ENCODE measurements around the gene C20orf204.

Gene C20orf204

DNA sequence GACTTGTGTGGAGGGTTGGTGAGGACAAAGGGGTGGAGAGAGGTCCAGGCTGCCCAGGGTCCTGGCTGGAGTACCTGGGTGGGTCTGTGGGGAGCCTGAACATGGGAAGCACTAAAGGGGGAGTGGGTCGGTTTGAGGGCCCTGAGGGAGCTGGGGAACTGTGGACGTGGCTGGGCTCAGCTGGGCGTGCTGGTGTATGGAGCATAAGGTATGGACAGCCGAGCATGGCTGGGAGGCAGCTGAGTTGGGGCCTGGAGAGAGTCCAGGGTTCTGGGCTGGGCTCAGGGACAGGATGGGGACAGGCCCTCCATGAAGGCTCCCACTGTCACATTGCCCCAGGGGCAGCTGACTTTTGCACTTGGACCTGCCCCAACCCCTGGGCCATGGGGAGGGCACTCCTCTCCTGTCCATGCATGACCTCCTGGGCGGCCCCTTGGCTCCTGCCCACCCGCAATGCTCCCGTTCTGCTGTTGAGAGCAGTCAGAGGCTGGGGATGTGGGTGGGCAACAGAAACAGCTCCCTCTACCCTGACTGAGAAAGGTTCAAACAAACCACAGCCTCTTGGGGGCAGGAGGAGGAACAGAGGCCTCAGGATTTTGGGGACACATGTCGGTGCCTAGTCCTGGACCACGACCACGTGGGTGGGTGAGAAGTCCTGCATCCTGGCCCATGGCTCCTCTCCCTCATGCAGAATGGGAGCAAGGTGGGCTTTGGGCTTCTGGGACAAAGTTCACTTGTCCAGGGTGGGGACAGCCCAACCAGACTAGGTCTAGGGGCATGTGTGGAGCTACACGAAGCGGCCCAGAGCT lies 4.5 kb downstream of the C20orf204 start:
- Histone ChIP-seq H3K4me1 (ENCODE audit: control insufficient read depth, low read depth, low read length) (peaks cover 2% of the 10 kb centered on the region), H3K4me2 (ENCODE audit: low read length) (no peak overlapping the region), H3K18ac (ENCODE audit: low read length) (no peak overlapping the region), H3K79me1 (ENCODE audit: low read length) (no peaks in the 10 kb centered on the region), H3K27me3 (ENCODE audit: insufficient read depth, low read length, poor library complexity) (peaks cover 10% of the 10 kb centered on the region), H2BK120ac (ENCODE audit: low read depth, low read length) (no peak overlapping the region), H4K8ac (ENCODE audit: low read depth, low read length) (no peak overlapping the region), H2AK5ac (ENCODE audit: low read length) (no peak overlapping the region), H3K9ac (ENCODE audit: low read length) (no peak overlapping the region), H2BK15ac (replicated peaks; ENCODE audit: low read depth) (no peak overlapping the region), H2BK5ac (ENCODE audit: low read length) (no peak overlapping the region), H3K79me2 (ENCODE audit: control insufficient read depth, insufficient read depth, low read length) (no peaks in the 10 kb centered on the region), H3K36me3 (ENCODE audit: control insufficient read depth, insufficient read depth, low read length) (no peaks in the 10 kb centered on the region), H3K4ac (ENCODE audit: low read depth, low read length) (no peak overlapping the region), H4K5ac (ENCODE audit: low read length) (no peak overlapping the region), H3K27ac (ENCODE audit: low read depth, low read length) (no peak overlapping the region), H3K23ac (ENCODE audit: low read length) (no peak overlapping the region), H3K56ac (ENCODE audit: low read length) (no peak overlapping the region), H3K4me3 (ENCODE audit: low read length) (no peak overlapping the region)
- WGBS (ENCODE audit: extremely low coverage, insufficient coverage, low lambda C conversion rate), result no CpG with 5 or more reads among the region's 12 CpGs
- DNase-seq, result no peak

DNA sequence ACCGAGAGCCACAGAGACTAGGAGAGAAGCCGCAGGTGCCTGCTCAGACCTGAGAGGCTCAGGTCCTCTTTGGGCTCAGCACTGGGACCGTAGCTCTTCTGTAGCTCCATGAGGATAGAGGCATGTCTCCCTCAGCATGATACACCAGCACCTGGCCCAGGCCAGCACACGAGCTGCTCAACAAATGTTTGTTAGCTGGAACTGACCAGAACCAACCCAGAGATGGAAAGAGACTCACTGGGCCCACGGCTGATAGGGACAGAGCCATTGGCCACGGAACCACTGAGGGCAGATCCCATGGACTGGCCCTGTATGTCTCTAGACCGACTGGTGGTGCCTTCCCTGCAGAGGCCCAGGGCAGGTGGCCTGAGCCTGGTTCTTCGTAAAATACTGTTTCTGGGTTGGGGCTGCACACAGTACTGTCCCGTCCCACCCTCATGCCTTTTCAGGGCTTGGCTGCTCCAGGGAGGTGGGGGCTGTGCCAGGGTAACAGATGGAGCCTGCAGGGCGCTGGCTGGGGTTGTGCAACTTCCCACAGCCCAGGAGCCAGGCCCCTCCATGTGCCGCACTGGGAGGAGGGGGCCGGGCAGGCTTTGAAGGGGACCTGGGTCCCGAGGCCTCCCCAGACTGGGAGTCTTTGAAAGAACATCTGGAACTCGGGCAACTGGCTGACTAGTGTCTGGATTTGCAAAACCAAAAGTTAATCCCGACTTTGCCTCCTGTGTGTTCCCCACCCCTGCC lies 5.2 kb downstream of the C20orf204 start:
- Histone ChIP-seq H3K27ac (ENCODE audit: low read depth, low read length) (no peak overlapping the region), H3K23ac (ENCODE audit: low read length) (no peak overlapping the region), H3K4me3 (ENCODE audit: low read length) (no peak overlapping the region), H2BK15ac (replicated peaks; ENCODE audit: low read depth) (no peak overlapping the region), H3K79me1 (ENCODE audit: low read length) (no peaks in the 10 kb centered on the region), H3K36me3 (ENCODE audit: control insufficient read depth, insufficient read depth, low read length) (no peaks in the 10 kb centered on the region), H4K5ac (ENCODE audit: low read length) (no peak overlapping the region), H3K79me2 (ENCODE audit: control insufficient read depth, insufficient read depth, low read length) (no peaks in the 10 kb centered on the region), H3K4me2 (ENCODE audit: low read length) (no peak overlapping the region), H3K9ac (ENCODE audit: low read length) (no peak overlapping the region), H3K4me1 (ENCODE audit: control insufficient read depth, low read depth, low read length) (peaks cover 4% of the 10 kb centered on the region), H2BK120ac (ENCODE audit: low read depth, low read length) (no peak overlapping the region), H3K18ac (ENCODE audit: low read length) (no peak overlapping the region), H2AK5ac (ENCODE audit: low read length) (no peak overlapping the region), H4K8ac (ENCODE audit: low read depth, low read length) (no peak overlapping the region), H3K27me3 (ENCODE audit: insufficient read depth, low read length, poor library complexity) (peaks cover 10% of the 10 kb centered on the region), H2BK5ac (ENCODE audit: low read length) (no peak overlapping the region), H3K56ac (ENCODE audit: low read length) (peak overlapping the region; percentile 3), H3K4ac (ENCODE audit: low read depth, low read length) (no peak overlapping the region)
- no peak for DNase-seq
- no CpG with 5 or more reads among the region's 15 CpGs for WGBS (ENCODE audit: extremely low coverage, insufficient coverage, low lambda C conversion rate)

DNA sequence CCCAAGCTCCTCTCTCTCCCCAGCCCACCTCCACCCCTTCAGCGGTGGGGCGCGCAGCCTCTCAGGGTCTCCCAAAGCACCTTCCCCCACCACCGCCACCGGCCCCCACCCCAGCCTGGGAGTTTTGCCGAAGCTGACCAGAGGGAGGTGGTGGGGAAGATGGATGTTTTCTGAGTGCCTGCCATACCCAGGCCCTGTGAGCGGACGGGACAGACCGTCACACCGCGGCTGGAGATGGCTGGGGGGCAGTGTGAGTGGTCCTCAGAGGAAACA lies 5.7 kb downstream of the C20orf204 start:
- DNase-seq, result no peak
- Histone ChIP-seq H2AK5ac (ENCODE audit: low read length) (no peak overlapping the region), H3K4me1 (ENCODE audit: control insufficient read depth, low read depth, low read length) (peaks cover 2% of the 10 kb centered on the region), H4K8ac (ENCODE audit: low read depth, low read length) (no peak overlapping the region), H3K27me3 (ENCODE audit: insufficient read depth, low read length, poor library complexity) (peaks cover 10% of the 10 kb centered on the region), H2BK120ac (ENCODE audit: low read depth, low read length) (no peak overlapping the region), H4K5ac (ENCODE audit: low read length) (no peak overlapping the region), H3K79me1 (ENCODE audit: low read length) (no peaks in the 10 kb centered on the region), H3K27ac (ENCODE audit: low read depth, low read length) (no peak overlapping the region), H3K79me2 (ENCODE audit: control insufficient read depth, insufficient read depth, low read length) (no peaks in the 10 kb centered on the region), H2BK15ac (replicated peaks; ENCODE audit: low read depth) (no peak overlapping the region), H2BK5ac (ENCODE audit: low read length) (no peak overlapping the region), H3K4me3 (ENCODE audit: low read length) (no peak overlapping the region), H3K4ac (ENCODE audit: low read depth, low read length) (no peak overlapping the region), H3K9ac (ENCODE audit: low read length) (no peak overlapping the region), H3K18ac (ENCODE audit: low read length) (no peak overlapping the region), H3K56ac (ENCODE audit: low read length) (peak overlapping the region; percentile 58), H3K4me2 (ENCODE audit: low read length) (peak overlapping the region; percentile 32), H3K23ac (ENCODE audit: low read length) (no peak overlapping the region), H3K36me3 (ENCODE audit: control insufficient read depth, insufficient read depth, low read length) (no peaks in the 10 kb centered on the region)
- WGBS (ENCODE audit: extremely low coverage, insufficient coverage, low lambda C conversion rate), result no CpG with 5 or more reads among the region's 11 CpGs

DNA sequence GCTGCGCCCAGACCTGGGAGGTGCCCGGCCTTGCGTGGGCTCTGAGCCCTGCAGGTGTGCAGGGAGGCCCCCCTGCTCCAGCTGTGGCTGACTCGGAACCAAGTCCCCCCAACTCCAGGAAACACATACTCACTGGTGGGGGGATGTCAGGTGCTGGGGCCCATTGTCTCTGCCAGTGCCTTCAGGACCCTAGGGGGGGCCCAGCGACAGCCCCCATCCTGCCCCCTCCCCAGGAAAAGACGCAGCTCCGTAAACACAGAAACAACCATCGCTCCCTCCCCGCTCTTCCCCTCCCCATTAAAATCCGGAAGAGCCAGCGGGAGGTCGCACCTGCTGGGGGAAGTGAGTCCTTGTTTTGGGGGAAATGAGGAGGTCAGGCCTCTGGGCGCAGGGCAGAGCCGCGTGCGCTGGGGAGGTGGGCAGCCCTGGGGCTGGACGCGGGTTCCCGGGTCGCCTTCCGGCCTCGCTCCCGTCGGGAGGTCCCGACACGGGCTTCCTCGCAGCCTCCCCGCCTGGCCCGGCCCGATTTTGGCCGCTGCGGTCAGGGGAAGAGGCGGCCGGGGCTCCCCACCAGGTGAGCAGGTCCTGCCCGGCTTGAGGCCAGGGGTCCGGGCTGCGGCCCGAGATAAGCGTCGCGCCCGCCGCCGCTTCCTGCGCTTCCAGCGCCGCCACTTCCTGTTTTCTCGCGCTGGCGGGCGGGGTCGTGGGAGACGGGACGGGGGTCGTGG lies 6.2 kb downstream of the C20orf204 start:
- Histone ChIP-seq H3K23ac (ENCODE audit: low read length) (peak overlapping the region; percentile 80), H3K79me1 (ENCODE audit: low read length) (no peaks in the 10 kb centered on the region), H2BK5ac (ENCODE audit: low read length) (no peak overlapping the region), H3K4me2 (ENCODE audit: low read length) (peak overlapping the region; percentile 32), H3K79me2 (ENCODE audit: control insufficient read depth, insufficient read depth, low read length) (no peaks in the 10 kb centered on the region), H3K4me1 (ENCODE audit: control insufficient read depth, low read depth, low read length) (peaks cover 2% of the 10 kb centered on the region), H2AK5ac (ENCODE audit: low read length) (no peak overlapping the region), H3K27me3 (ENCODE audit: insufficient read depth, low read length, poor library complexity) (peaks cover 10% of the 10 kb centered on the region), H4K8ac (ENCODE audit: low read depth, low read length) (no peak overlapping the region), H3K9ac (ENCODE audit: low read length) (peak overlapping the region; percentile 58), H3K56ac (ENCODE audit: low read length) (peak overlapping the region; percentile 58), H3K4ac (ENCODE audit: low read depth, low read length) (no peak overlapping the region), H2BK15ac (replicated peaks; ENCODE audit: low read depth) (no peak overlapping the region), H3K36me3 (ENCODE audit: control insufficient read depth, insufficient read depth, low read length) (no peaks in the 10 kb centered on the region), H4K5ac (ENCODE audit: low read length) (no peak overlapping the region), H3K18ac (ENCODE audit: low read length) (peak overlapping the region; percentile 51), H2BK120ac (ENCODE audit: low read depth, low read length) (no peak overlapping the region), H3K27ac (ENCODE audit: low read depth, low read length) (no peak overlapping the region), H3K4me3 (ENCODE audit: low read length) (no peak overlapping the region)
- WGBS (ENCODE audit: extremely low coverage, insufficient coverage, low lambda C conversion rate), result no CpG with 5 or more reads among the region's 55 CpGs
- DNase-seq, result no peak

DNA sequence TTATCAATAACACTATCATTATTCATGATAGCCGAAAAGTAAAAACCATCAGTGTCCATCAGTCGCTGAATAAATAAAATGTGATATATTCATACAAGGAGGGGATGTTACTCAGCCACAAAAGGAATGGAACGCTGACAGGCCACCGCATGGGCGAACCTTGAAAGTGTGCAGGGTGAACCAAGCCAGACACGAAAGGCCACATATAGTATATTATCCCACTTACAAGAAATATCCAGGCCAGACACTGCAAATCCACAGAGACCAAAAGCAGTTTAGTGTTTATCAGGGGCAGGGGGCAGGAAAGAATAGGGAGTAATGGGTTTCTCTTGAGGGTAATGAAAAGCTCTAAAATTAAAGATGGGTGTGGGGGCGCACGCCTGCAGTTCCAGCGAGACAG lies 7.8 kb downstream of the C20orf204 start:
- no peak overlapping the region for H3K4me2 ChIP-seq (ENCODE audit: low read length)
- no peak overlapping the region for H2AK5ac ChIP-seq (ENCODE audit: low read length)
- H3K4ac ChIP-seq (ENCODE audit: low read depth, low read length), result no peak overlapping the region
- H2BK120ac ChIP-seq (ENCODE audit: low read depth, low read length), result no peak overlapping the region
- no peak overlapping the region for H3K18ac ChIP-seq (ENCODE audit: low read length)
- H3K36me3 ChIP-seq (ENCODE audit: control insufficient read depth, insufficient read depth, low read length), result no peaks in the 10 kb centered on the region
- H2BK15ac ChIP-seq (replicated peaks; ENCODE audit: low read depth), result no peak overlapping the region
- DNase-seq, result no peak
- H3K9ac ChIP-seq (ENCODE audit: low read length), result no peak overlapping the region
- H4K8ac ChIP-seq (ENCODE audit: low read depth, low read length), result no peak overlapping the region
- H3K23ac ChIP-seq (ENCODE audit: low read length), result no peak overlapping the region
- 100% methylated on average over 2 of the region's 9 CpGs for WGBS (ENCODE audit: extremely low coverage, insufficient coverage, low lambda C conversion rate)
- H3K56ac ChIP-seq (ENCODE audit: low read length), result no peak overlapping the region
- no peak overlapping the region for H4K5ac ChIP-seq (ENCODE audit: low read length)
- H3K27ac ChIP-seq (ENCODE audit: low read depth, low read length), result no peak overlapping the region
- no peaks in the 10 kb centered on the region for H3K79me2 ChIP-seq (ENCODE audit: control insufficient read depth, insufficient read depth, low read length)
- H3K79me1 ChIP-seq (ENCODE audit: low read length), result no peaks in the 10 kb centered on the region
- H3K27me3 ChIP-seq (ENCODE audit: insufficient read depth, low read length, poor library complexity), result peaks cover 16% of the 10 kb centered on the region
- no peak overlapping the region for H2BK5ac ChIP-seq (ENCODE audit: low read length)
- peaks cover 2% of the 10 kb centered on the region for H3K4me1 ChIP-seq (ENCODE audit: control insufficient read depth, low read depth, low read length)
- H3K4me3 ChIP-seq (ENCODE audit: low read length), result no peak overlapping the region

Data from mesendoderm (in vitro differentiated cells).